Neural cell (in vitro differentiated cells): ENCODE measurements around the gene PTPRQ.

ENCODE experiments used
- CTCF ChIP-seq: fragments of 450-650 bp; IDR thresholded peaks from 2 replicates; pipeline ENCODE4 v1.5.1; 2014; ENCODE audit warnings: antibody characterized with exemption, mild to moderate bottlenecking, moderate library complexity; ENCODE audit not compliant: poor library complexity, severe bottlenecking
- EZH2 ChIP-seq: fragments of 200-600, 300-800 bp; shearing (Covaris generic), sonication (generic); IDR thresholded peaks from 2 replicates; pipeline ENCODE4 v1.6.1; 2014; ENCODE audit warnings: antibody characterized with exemption, low read length, borderline replicate concordance, mild to moderate bottlenecking; ENCODE audit not compliant: insufficient read depth, poor library complexity, severe bottlenecking
- POLR2AphosphoS5 ChIP-seq: IDR thresholded peaks from 2 replicates; pipeline ENCODE4 v1.6.1; 2012
- RAD21 ChIP-seq: fragments of 450-650 bp; conservative IDR thresholded peaks from 2 replicates; pipeline ENCODE4 v1.6.1; 2014; ENCODE audit warnings: antibody characterized with exemption, mild to moderate bottlenecking, moderate library complexity
- TF ChIP-seq, protein P1 (sequence below): IDR thresholded peaks from 2 replicates; pipeline ENCODE4 v1.6.1; 2012; ENCODE audit warnings: borderline replicate concordance

GRCh38 chr12:80715713-80716249, 271.7 kb downstream of the PTPRQ start:
- no peak for TF ChIP-seq CTCF
- no peak for TF ChIP-seq RAD21
- TF ChIP-seq EZH2 = no peak
- TF ChIP-seq, protein P1, sequence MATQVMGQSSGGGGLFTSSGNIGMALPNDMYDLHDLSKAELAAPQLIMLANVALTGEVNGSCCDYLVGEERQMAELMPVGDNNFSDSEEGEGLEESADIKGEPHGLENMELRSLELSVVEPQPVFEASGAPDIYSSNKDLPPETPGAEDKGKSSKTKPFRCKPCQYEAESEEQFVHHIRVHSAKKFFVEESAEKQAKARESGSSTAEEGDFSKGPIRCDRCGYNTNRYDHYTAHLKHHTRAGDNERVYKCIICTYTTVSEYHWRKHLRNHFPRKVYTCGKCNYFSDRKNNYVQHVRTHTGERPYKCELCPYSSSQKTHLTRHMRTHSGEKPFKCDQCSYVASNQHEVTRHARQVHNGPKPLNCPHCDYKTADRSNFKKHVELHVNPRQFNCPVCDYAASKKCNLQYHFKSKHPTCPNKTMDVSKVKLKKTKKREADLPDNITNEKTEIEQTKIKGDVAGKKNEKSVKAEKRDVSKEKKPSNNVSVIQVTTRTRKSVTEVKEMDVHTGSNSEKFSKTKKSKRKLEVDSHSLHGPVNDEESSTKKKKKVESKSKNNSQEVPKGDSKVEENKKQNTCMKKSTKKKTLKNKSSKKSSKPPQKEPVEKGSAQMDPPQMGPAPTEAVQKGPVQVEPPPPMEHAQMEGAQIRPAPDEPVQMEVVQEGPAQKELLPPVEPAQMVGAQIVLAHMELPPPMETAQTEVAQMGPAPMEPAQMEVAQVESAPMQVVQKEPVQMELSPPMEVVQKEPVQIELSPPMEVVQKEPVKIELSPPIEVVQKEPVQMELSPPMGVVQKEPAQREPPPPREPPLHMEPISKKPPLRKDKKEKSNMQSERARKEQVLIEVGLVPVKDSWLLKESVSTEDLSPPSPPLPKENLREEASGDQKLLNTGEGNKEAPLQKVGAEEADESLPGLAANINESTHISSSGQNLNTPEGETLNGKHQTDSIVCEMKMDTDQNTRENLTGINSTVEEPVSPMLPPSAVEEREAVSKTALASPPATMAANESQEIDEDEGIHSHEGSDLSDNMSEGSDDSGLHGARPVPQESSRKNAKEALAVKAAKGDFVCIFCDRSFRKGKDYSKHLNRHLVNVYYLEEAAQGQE = no peak
- no peak for TF ChIP-seq POLR2AphosphoS5
